HepG2 (cell line): ENCODE measurements around the gene SMIM9. TPM values are rescaled to one million over a fixed set of nuclear protein-coding genes. Genes with fewer than 3 reads are reported as not detected.

ENCODE experiments used
- AKNA ChIP-seq: sonication (generic); formaldehyde crosslinking; IDR thresholded peaks from 2 replicates; pipeline ENCODE4 v1.4.0; 2020; ENCODE audit warnings: missing genetic modification reagents, borderline replicate concordance
- ATF7 ChIP-seq, 2 experiments: fragments of 450-650 bp in 1 of 2; sonication (generic) in 1 of 2; formaldehyde crosslinking in 1 of 2; IDR thresholded peaks; 2 replicates each; pipeline versions ENCODE4 v1.4.0 to v1.6.1; 2016 to 2020; ENCODE audit warnings: antibody characterized with exemption in 1 of 2, mild to moderate bottlenecking in 1 of 2, missing genetic modification reagents in 1 of 2
- HMGA1 ChIP-seq: sonication (generic); formaldehyde crosslinking; conservative IDR thresholded peaks from 2 replicates; pipeline ENCODE4 v1.4.0; 2020; ENCODE audit warnings: missing genetic modification reagents
- KAT2B ChIP-seq: fragments of 150-350 bp; IDR thresholded peaks from 2 replicates; pipeline ENCODE4 v1.6.1; 2014; ENCODE audit warnings: low read depth, low read length, borderline replicate concordance
- RNF219 ChIP-seq: sonication (generic); formaldehyde crosslinking; IDR thresholded peaks from 2 replicates; pipeline ENCODE4 v1.5.0; 2020; ENCODE audit warnings: mild to moderate bottlenecking, missing genetic modification reagents
- SRSF1 ChIP-seq: fragments of 200-400 bp; formaldehyde crosslinking; optimal IDR thresholded peaks from 2 replicates; pipeline ENCODE3; 2017; ENCODE audit warnings: mild to moderate bottlenecking, low read depth, low read length, moderate library complexity
- ZBED4 ChIP-seq: sonication (generic); formaldehyde crosslinking; IDR thresholded peaks from 2 replicates; pipeline ENCODE4 v1.4.0; 2020; ENCODE audit warnings: missing genetic modification reagents, borderline replicate concordance
- ZBTB37 ChIP-seq: sonication (generic); formaldehyde crosslinking; IDR thresholded peaks from 2 replicates; pipeline ENCODE4 v1.4.0; 2020; ENCODE audit warnings: mild to moderate bottlenecking, missing genetic modification reagents
- ZNF430 ChIP-seq: sonication (generic); formaldehyde crosslinking; IDR thresholded peaks from 2 replicates; pipeline ENCODE4 v1.9.0; 2021; ENCODE audit warnings: mild to moderate bottlenecking, missing genetic modification reagents
- ZNF674 ChIP-seq: sonication (generic); formaldehyde crosslinking; IDR thresholded peaks from 2 replicates; pipeline ENCODE4 v1.5.0; 2020; ENCODE audit warnings: low read depth, mild to moderate bottlenecking, missing genetic modification reagents
- polyA plus RNA-seq, 8 experiments: library from polyadenylated mRNA; depleted of rRNA in 3 of 8; stranded (reverse) in 7 of 8; unstranded in 1 of 8; fragments of >200 nt; fragmentation: Illumina TruSeq in 4 of 8; extraction: Trizol in 4 of 8; gene quantifications; 2 replicates each; pipeline versions ENCODE4 v1.2.1 to v1.2.3, GENCODE V29; 2011 to 2016; ENCODE audit warnings: low read depth in 4 of 8, missing spikeins in 1 of 8, mixed read lengths in 1 of 8; ENCODE audit not compliant: insufficient read depth in 1 of 8
- total RNA-seq, 5 experiments: library from RNA; depleted of rRNA; stranded (reverse); fragments of >200 nt; fragmentation: Illumina TruSeq; extraction: Trizol; gene quantifications; 2 replicates each; pipeline ENCODE4 v1.2.3, GENCODE V29; 2016; ENCODE audit warnings: low read depth in 1 of 5

The SMIM9 gene
- total and polyA plus RNA-seq, 2 of the 13 experiments (the other 11 are each of a cell fraction or from before 2014, with no cell fraction given), result not detected

- TF ChIP-seq RNF219 (CRISPR knock-in tag) (no peak), ATF7 (IDR thresholded peaks at IDR 0.05) (no peak), ATF7 (CRISPR knock-in tag; IDR thresholded peaks at IDR 0.05) (no peak), AKNA (CRISPR knock-in tag) (no peak), ZBTB37 (CRISPR knock-in tag) (no peak), ZNF674 (CRISPR knock-in tag) (no peak), HMGA1 (no peak), ZBED4 (no peak), KAT2B (no peak), ZNF430 (CRISPR knock-in tag) (no peak), SRSF1 (no peak)
Observed at GRCh38 chrX:154799556-154800348, 34.7 kb downstream of the SMIM9 start (continued).
